ENCODE results near the gene LRRC49. TPM values are rescaled to one million over a fixed set of nuclear protein-coding genes. Genes with fewer than 3 reads are reported as not detected.
A peak's percentile ranks its signal among the peaks of the same experiment; 100 is the strongest.
"Not testable (repeated sequence)": the region's sequence is repeated elsewhere in the genome, so short reads cannot be mapped to it uniquely, and the experiment has no call there.

The LRRC49 gene
- total RNA-seq, 1 experiment from 2014 or later = 12.5 TPM

GRCh38 chr15:70967646-70968045 is 75.0 kb downstream of the LRRC49 start:
- DNase-seq (ENCODE audit: extremely low read depth, low read depth) = no peak

DNA sequence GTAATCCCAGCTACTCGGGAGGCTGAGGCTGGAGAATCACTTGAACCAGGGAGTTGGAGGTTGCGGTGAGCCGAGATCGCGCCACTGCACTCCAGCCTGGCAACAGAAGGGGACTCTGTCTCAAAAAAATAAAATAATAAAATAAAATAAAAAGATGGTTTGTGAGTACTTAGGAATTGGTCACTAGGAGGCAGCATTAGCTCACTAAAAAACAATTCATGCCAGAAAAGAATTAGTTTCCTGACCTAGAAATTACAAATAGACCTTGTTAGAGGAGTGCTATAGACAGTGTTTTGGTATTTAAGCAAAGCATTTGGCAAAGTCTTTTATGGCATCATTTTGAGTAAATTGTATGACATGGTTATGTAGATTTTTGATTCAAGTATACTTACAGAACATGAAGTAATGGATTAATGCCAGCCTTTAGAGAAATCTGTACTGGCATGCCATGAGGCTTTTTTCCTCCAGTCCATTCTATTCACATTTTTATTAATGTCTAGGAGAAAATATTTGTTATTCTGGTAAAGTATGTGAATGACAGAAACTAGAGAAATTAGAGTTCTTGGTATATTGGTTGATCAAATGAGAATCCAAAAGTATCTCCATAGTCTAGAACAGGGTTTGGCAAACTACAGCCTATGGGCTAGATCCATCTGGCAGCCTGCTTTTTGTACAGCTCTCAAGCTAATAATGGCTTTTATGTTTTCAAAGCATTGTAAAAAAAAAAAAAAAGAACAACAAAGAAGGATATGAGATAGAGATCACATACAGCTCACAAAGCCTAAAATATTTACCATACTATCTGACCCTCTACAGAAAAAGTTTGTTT is 81.6 kb downstream of the LRRC49 start:
- DNase-seq (ENCODE audit: extremely low read depth, low read depth) = peak; percentile 12

GRCh38 chr15:70976851-70977250 is 84.2 kb downstream of the LRRC49 start:
- no peak for DNase-seq (ENCODE audit: extremely low read depth, low read depth)

- DNase-seq (ENCODE audit: extremely low read depth, low read depth) = no peak
Observed at GRCh38 chr15:70995383-70995970, 102.9 kb downstream of the LRRC49 start.

DNA sequence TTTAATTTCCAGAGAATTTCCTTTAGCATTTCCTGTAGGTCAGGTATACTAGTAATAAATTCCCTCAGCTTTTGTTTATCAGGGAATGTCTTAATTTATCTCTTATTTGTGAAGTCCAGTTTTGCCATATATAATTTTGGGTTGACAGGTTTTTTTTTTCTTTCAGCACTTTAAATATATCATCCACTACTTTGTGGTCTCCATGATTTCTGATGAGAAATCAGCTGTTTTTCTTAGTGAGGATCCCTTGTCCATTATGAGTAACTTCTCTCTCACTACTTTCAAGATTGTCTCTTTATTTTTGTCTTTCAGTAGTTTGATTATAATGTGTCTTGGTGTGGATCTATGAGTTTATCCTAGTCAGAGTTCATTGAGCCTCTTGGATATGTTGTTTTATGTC is 105.7 kb downstream of the LRRC49 start:
- DNase-seq (ENCODE audit: extremely low read depth, low read depth) = no peak

- peak; percentile 13 for DNase-seq (ENCODE audit: extremely low read depth, low read depth)
Observed at GRCh38 chr15:71002316-71002715, 109.7 kb downstream of the LRRC49 start.

DNA sequence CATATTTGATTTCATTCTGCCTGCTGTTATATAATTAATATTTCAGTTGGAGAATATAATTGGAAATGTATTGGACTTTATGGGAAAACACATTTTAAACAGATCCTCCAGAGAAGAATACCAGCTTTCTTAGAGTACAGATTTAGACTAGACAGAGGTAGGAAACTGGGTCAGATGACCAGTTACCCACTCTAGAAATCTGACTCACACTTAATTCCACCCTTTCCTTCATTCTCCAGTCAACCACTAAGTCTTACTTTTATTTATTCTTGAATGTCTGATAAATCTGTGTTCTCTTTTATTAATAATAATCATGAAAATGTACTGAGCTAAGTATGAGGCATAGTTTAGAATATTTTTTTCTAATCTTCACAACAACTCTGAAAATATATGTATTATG is 110.7 kb downstream of the LRRC49 start:
- DNase-seq (ENCODE audit: extremely low read depth, low read depth) = no peak

DNA sequence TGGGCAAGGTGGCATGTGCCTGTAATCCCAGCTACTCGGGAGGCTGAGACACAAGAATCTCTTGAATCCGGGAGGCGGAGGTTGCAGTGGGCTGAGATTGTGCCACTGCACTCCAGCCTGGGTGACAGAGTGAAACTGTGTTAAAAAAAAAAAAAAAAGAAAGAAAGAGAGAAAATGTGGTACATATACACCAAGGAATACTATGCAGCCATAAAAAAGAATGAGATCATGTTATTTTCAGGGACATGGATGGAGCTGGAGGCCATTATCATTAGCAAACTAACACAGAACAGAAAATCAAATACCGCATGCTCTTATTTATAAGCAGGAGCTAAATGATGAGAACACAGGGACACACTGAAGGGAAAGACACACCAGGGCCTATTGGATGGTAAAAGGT is 111.9 kb downstream of the LRRC49 start:
- not testable (repeated sequence) for DNase-seq (ENCODE audit: extremely low read depth, low read depth)

DNA sequence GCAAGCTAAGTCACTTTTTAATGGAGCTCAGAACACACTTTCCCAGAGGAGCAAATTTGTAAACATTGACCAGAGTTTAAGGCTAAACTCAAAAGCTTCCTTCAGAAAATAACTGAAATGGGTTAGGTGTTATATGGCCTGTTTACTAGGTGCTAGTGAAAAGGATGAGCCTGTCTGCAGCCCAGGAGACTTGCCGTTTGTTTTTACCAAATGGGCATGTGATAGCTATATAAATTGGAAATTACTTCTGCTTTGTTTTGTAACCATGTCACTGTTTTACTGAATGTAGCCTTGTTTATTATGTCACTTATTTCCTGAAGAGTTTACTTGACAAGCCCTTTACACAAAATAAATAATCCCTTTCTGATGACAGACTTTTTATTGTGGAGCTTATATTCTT is 113.3 kb downstream of the LRRC49 start:
- DNase-seq (ENCODE audit: extremely low read depth, low read depth) = no peak

- DNase-seq (ENCODE audit: extremely low read depth, low read depth) = no peak
Observed at GRCh38 chr15:71008250-71008870, 115.7 kb downstream of the LRRC49 start.

- no peak for DNase-seq (ENCODE audit: extremely low read depth, low read depth)
Observed at GRCh38 chr15:71010472-71010871, 117.8 kb downstream of the LRRC49 start.

DNA sequence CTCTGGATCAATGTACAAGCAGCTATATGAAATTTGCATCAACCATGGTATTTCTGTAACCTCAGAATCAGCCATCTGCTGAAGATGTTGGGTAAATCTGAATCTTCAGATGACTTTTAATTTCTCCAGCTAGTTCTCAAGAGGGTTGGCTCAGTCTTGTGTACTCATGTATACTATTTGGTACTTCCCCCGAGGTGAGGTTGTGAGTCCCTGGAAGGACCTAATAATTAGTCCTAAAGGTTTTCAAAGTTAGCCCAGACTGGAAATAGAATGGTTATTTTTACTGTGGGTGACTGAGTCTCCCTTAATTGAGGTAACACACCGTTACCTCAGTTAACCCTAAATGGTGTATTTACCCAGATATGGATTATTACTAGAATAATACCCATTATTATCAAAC is 118.4 kb downstream of the LRRC49 start:
- DNase-seq (ENCODE audit: extremely low read depth, low read depth) = no peak

GRCh38 chr15:71011503-71012155 is 119.0 kb downstream of the LRRC49 start:
- peak; percentile 37 for DNase-seq (ENCODE audit: extremely low read depth, low read depth)

DNA sequence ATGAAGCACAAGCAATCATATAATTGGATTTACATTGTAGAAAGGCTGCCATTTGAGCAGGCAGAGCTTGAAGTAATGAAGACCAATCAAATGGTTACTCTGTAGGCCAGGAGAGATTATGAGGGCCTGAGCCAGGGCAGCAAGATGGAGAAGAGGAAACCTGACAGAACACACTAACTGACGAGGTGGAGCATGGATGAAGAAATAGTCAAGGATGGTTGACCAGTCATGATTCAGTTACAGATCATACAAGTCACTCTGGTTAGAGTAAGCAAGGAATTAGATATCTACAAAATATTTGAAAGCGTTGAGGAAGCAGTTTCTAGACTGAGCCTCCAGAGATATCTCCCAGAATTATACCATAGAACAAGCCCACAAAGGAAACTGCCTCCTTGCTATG is 120.8 kb downstream of the LRRC49 start:
- no peak for DNase-seq (ENCODE audit: extremely low read depth, low read depth)

DNA sequence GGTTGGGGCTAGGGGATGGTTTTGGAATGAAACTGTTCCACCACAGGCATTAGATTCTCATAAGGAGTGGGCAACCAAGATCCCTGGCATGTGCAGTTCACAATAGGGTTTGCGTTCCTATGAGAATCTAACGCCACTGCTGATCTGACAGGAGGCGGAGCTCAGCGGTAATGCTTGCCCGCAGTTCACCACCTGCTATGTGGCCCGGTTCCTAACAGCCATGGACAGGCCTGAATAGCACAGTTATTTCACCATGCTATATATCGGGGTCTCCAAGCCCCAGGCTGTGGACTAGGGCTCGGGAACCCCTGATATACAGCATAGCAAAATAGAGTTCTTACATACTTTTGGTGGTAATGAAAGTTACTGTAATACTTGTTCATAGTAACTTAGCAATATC is 122.7 kb downstream of the LRRC49 start:
- no peak for DNase-seq (ENCODE audit: extremely low read depth, low read depth)

GRCh38 chr15:71031232-71031631 is 138.6 kb downstream of the LRRC49 start:
- DNase-seq (ENCODE audit: extremely low read depth, low read depth) = not testable (repeated sequence)

DNA sequence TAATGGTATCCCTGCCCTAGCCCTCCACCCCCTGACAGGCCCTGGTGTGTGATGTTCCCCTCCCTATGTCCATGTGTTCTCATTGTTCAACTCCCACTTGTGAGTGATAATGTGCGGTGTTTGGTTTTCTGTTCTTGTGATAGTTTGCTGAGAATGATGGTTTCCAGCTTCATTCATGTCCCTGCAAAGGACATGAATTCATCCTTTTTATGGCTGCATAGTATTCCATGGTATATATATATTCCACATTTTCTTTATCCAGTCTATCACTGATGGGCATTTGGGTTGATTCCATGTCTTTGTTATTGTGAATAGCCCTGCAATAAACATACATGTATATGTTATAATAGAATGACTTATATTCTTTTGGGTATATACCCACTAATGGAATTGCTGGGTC is 142.9 kb downstream of the LRRC49 start:
- not testable (repeated sequence) for DNase-seq (ENCODE audit: extremely low read depth, low read depth)

DNA sequence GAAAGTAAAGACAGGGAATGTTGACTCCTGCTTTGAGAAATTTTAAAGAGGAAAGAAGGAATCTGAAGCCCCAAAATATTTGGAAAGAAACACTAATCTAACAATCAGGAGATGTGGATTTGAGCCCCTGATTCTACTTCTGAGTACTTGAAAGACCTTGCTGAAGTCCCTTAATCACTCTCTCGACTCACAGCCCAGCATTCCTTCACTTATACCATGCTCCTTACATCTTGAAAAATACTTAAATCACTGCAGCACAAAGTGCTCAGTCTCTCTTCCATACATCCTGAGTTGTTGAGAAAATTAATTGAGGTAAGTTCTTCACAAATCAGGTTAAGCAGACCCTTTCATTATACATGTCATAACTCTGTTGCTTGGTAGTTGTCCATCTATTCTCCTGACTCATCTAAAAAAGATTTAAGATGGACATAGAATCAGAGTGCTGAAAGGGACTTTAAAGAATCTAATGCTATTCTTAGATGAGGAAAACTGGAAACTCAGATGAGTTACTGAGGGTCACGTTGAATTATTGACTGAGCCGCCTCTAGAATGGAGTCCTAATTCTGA is 149.8 kb downstream of the LRRC49 start:
- DNase-seq (ENCODE audit: extremely low read depth, low read depth) = no peak

- DNase-seq (ENCODE audit: extremely low read depth, low read depth) = no peak
Observed at GRCh38 chr15:71043373-71043772, 150.7 kb downstream of the LRRC49 start.

DNA sequence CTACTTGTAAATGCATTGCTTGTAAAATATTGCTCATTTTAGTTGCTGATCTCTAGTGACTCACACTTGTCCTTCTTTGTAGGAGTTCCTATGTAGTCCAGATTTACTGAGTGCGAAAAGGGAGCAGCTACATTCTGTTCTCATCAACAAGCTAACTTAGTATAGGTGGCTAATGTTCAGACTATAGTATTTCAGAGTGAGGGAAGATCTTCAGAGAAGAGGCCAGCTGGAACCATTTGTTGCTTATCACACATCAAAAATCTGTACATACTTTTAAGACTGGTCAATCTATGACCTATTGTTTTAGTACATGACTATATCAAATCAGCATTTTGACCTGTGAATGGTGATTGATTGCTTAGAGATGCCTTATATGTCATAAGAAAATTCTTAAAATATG is 151.4 kb downstream of the LRRC49 start:
- no peak for DNase-seq (ENCODE audit: extremely low read depth, low read depth)

GRCh38 chr15:71046146-71046545 is 153.5 kb downstream of the LRRC49 start:
- DNase-seq (ENCODE audit: extremely low read depth, low read depth) = not testable (repeated sequence)
